Stomach (tissue), 4 donors: ENCODE measurements around the gene CDKN2B.

ENCODE experiments used
- CTCF ChIP-seq, 7 experiments: fragments of 450-650 bp in 4 of 7; fragments of 200-600 bp in 3 of 7; sonication (generic) in 3 of 7; IDR thresholded peaks; one replicate each; pipeline ENCODE4 v1.5.1; 2016 to 2019; ENCODE audit warnings: antibody characterized with exemption in 7 of 7, control low read depth in 2 of 7, mild to moderate bottlenecking in 1 of 7
- EP300 ChIP-seq: sonication (generic); formaldehyde crosslinking; IDR thresholded peaks from one replicate; pipeline ENCODE4 v1.6.1; 2017; ENCODE audit warnings: antibody characterized with exemption
- POLR2A ChIP-seq, 4 donors: fragments of 450-650 bp; IDR thresholded peaks; one replicate each; pipeline ENCODE4 v1.6.1; 2016; ENCODE audit warnings: antibody characterized with exemption in 4 of 4, control low read depth in 2 of 4, mild to moderate bottlenecking in 1 of 4, moderate library complexity in 1 of 4

GRCh38 chr9:21965401-21965951 lies 43.6 kb downstream of the CDKN2B start:
- TF ChIP-seq CTCF (IDR thresholded peaks at IDR 0.05), result peak in 2 of 7 experiments; percentile 28 to 36
- TF ChIP-seq EP300, result no peak
- no peak for TF ChIP-seq POLR2A (IDR thresholded peaks at IDR 0.05)
